Bronchial epithelial cell (primary cell): ENCODE measurements around the gene DAGLA. TPM values are rescaled to one million over a fixed set of nuclear protein-coding genes. Genes with fewer than 3 reads are reported as not detected.

ENCODE experiments used
- DNase-seq: peaks from one replicate; pipeline ENCODE4 v3.0.0-alpha.2; 2010; ENCODE audit warnings: low read depth
- FAIRE-seq: peaks from 2 replicates; lab custom pipeline; 2011; peaks lifted over from hg19 to GRCh38; lab: Jason Lieb, UNC
- H3K27me3 ChIP-seq: 2 replicates; pipeline ENCODE4 v1.5.1; 2011; ENCODE audit warnings: low read length; ENCODE audit not compliant: control insufficient read depth, insufficient read depth
- H3K36me3 ChIP-seq: 2 replicates; pipeline ENCODE4 v1.5.1; 2011; ENCODE audit warnings: low read length; ENCODE audit not compliant: control insufficient read depth, insufficient read depth
- H3K4me3 ChIP-seq: 2 replicates; pipeline ENCODE4 v1.5.1; 2011; ENCODE audit warnings: mild to moderate bottlenecking, low read depth, low read length, control low read depth
- total RNA-seq: library from RNA; depleted of rRNA; stranded (reverse); fragments of >200 nt; gene quantifications from 2 replicates; pipeline ENCODE4 v1.2.1, GENCODE V29; 2014
- TF ChIP-seq, protein P1 (sequence below): IDR thresholded peaks from 2 replicates; pipeline ENCODE4 v1.5.1; 2011; ENCODE audit warnings: mild to moderate bottlenecking, moderate library complexity, low read length, control low read depth, inconsistent platforms; ENCODE audit not compliant: insufficient read depth, severe bottlenecking

The DAGLA gene
- total RNA-seq, 1 donor from 2014 or later: under 0.01 TPM

DNA sequence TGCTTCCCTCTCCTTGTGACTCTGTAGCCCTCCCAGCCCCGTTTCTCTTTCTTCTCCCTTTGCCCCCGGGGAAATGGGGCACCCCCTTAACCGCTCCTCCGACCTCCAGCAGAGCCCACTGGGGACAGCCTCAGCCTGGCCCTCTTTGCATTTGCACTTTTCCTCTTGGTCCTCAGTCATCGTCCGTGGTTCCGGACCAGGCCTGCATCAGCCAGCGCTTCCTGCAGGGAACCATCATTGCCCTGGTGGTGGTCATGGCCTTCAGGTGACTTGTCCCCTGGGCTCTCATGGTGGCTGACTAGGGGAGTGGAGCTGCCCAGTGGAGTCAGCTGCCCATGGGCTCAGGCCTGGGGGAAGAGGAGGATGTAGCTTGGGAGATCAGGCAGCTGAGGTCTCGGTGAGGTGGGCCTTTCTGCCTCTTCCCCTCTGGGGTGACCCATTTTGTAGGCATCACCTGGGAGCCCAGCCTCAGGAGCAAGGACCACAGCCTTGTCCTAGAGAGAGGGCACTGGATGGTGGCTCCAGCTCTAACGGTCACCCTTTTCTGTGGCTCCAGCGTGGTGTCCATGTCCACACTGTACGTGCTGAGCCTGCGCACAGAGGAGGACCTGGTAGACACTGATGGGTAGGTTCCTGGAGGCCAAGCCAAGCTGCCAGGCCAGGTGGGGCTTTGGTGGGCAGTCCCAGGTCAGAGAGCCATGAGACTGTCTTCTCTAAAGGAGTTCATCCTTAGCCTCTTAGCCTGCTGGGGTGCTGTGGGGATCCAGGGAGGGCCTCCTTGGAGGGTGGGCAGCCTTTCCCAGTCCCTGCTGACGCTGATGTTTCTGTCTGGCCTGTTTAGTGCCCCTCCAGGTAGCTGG lies 99.7 kb downstream of the DAGLA start:
- TF ChIP-seq, protein P1, sequence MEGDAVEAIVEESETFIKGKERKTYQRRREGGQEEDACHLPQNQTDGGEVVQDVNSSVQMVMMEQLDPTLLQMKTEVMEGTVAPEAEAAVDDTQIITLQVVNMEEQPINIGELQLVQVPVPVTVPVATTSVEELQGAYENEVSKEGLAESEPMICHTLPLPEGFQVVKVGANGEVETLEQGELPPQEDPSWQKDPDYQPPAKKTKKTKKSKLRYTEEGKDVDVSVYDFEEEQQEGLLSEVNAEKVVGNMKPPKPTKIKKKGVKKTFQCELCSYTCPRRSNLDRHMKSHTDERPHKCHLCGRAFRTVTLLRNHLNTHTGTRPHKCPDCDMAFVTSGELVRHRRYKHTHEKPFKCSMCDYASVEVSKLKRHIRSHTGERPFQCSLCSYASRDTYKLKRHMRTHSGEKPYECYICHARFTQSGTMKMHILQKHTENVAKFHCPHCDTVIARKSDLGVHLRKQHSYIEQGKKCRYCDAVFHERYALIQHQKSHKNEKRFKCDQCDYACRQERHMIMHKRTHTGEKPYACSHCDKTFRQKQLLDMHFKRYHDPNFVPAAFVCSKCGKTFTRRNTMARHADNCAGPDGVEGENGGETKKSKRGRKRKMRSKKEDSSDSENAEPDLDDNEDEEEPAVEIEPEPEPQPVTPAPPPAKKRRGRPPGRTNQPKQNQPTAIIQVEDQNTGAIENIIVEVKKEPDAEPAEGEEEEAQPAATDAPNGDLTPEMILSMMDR: no peak
- Histone ChIP-seq H3K27me3 (no peaks in the 10 kb centered on the region), H3K4me3 (no peak overlapping the region), H3K36me3 (no peaks in the 10 kb centered on the region)
- DNase-seq (no peak), FAIRE-seq (no peak)

GRCh38 chr11:61780581-61781162 lies 100.5 kb downstream of the DAGLA start:
- Histone ChIP-seq H3K36me3 (peaks cover 2% of the 10 kb centered on the region), H3K27me3 (no peaks in the 10 kb centered on the region), H3K4me3 (no peak overlapping the region)
- TF ChIP-seq, protein P1: no peak
- DNase-seq: peak; percentile 23
- no peak for FAIRE-seq

GRCh38 chr11:61781585-61781984 lies 101.4 kb downstream of the DAGLA start:
- TF ChIP-seq, protein P1: no peak
- no peak overlapping the region for H3K4me3 ChIP-seq
- no peak for FAIRE-seq

DNA sequence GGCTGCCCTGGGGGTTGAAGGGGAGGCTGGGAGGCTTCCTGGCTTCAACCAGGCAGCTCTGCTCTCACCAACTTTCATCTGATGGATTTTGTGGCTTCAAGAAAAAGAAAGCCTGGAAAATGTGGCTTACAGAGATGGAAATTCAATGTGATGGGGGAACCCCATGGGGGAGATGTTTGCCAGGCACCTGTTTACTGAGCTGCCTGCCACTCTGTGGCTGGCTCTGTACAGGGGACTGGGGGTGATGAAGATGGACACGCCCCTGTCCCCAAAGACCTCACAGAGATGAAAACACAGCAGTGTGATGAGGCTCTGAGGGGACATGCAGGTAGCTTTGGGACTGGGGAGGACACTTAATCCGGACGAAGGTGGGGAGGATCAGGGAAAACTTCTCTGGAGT lies 102.1 kb downstream of the DAGLA start:
- Histone ChIP-seq H3K36me3 (peaks cover 3% of the 10 kb centered on the region), H3K27me3 (no peaks in the 10 kb centered on the region), H3K4me3 (no peak overlapping the region)
- DNase-seq: no peak
- TF ChIP-seq, protein P1: no peak
- no peak for FAIRE-seq

More at GRCh38 chr11:61781585-61781984, 101.4 kb downstream of the DAGLA start:
- DNase-seq: no peak
- Histone ChIP-seq H3K27me3 (no peaks in the 10 kb centered on the region), H3K36me3 (peaks cover 3% of the 10 kb centered on the region)

GRCh38 chr11:61782841-61783240 lies 102.7 kb downstream of the DAGLA start:
- FAIRE-seq (no peak), DNase-seq (no peak)
- TF ChIP-seq, protein P1: no peak
- H3K36me3 ChIP-seq: peaks cover 5% of the 10 kb centered on the region
- H3K27me3 ChIP-seq: no peaks in the 10 kb centered on the region
- H3K4me3 ChIP-seq: no peak overlapping the region
